Occipital lobe (tissue), 2 donors: Measurements from ENCODE around the gene OGT. TPM values are rescaled to one million over a fixed set of nuclear protein-coding genes. Genes with fewer than 3 reads are reported as not detected.
"Not testable (repeated sequence)": the region's sequence is repeated elsewhere in the genome, so short reads cannot be mapped to it uniquely, and the experiment has no call there.

Experiments
- DNase-seq: peaks from one replicate; lab custom pipeline; 2025; lab: John Stamatoyannopoulos, UW
- total RNA-seq: library from RNA; depleted of rRNA; stranded (reverse); fragments of >200 nt; gene quantifications from one replicate; pipeline ENCODE4 v1.2.3, GENCODE V29; 2014

Gene OGT
- total RNA-seq, 1 donor from 2014 or later: 248 TPM

DNA sequence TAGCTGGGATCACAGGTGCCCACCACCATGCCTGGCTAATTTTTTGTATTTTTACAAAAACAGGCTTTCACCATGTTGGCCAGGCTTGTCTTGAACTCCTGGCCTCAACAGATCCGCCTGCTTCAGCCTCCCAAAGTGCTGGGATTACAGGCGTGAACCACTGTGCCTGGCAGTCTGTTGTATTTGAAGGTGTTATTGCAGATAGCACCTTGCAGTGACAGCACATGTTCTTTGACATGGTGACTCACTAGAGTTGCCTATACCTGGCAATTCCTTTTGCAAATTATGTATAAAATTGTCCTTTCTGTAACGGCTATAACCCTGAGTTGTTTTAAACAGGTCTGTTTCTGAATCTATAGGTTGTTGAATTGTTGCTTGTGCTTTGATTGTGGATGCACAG lies 7.9 kb downstream of the OGT start:
- no peak for DNase-seq

DNA sequence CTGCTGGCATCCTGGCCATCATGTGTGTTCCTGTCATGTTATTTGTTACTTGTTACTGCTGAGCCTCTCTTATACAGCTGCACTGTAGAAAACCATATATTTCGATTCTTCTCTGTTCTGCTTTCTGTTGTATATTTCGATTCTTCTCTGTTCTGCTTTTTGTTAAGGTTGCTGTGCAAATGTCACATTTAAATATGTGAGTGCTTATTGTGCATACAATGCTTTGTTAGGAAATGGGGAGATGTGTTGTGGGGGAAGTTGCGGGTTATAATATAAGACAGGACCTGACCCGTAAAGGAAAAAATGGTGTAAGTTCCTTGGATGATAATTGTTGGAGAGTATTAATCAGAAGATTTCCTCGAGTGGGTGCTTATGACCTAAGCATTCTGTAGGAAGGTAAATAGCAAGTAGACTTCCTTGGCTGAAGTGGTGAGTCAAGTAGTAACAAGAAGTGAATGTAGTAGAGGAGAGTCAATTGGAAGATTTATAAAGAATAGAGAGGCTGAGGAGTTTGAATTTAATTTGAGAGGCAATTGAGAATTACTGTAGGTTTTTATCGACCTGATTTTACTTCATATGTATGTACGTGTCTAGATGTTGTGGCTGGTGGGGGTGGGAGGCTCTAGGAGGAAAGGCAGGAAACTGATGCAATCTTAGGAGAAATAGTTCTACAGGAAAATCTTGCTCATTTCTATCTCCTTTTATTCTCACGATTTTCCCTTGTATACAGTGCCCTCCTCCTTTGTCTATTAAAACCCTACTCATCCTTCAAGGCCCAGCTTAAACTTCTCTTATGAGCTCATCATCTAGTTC lies 8.5 kb downstream of the OGT start:
- DNase-seq: no peak

DNA sequence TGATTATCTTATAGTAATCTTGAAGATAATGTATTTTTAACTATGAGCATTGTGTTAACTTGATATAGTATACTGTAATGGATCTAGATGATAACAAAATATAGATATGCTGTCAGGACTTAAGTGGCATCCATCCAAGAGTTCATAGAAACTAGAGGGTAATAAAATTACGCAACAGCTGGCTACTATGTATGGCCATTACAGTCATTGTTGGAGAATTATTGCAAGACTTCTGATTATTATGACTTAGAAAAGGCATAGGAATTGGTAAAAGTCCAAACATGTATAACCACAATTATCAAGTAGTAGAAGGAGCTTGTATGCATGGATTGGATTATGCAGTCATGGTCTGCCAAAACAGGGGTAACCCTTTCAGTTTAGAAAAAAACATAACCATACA lies 9.5 kb downstream of the OGT start:
- no peak for DNase-seq

DNA sequence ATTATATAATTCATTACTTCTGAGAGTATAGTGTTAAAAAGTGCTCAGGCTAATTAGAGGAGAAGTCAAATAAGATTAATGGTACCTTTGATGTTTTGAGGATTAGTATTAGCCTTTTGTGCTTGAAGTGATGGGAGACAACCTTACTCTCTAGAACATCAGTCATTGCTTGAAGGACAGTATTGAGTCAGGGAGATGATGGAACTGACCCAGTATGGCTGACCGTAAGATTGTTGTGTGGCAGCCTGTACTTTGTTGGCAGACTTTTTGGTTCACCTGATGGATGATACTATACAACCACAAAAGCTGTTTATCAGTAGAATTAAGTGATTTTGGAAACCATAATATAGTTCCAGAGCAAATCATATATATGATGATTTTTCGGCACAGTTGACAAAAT lies 9.9 kb downstream of the OGT start:
- DNase-seq: no peak

DNA sequence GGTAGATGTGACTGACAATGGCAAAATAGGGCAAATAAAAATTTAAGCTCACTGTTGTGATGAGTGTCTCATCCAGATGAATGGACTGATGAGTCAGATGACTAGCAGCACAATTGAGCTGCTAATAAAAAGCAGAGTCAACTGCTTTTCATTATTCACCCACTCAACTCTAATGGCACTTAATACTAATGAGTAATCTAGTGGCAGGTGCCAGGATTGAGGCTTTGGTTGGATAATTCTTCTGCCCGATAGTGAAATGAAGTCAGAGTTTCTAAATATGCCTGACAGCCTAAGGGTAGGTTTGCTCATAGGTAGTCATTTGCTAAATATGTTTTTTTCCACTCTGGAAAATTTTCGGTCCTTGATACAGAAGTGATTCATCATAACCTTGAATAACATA lies 10.4 kb downstream of the OGT start:
- no peak for DNase-seq

DNA sequence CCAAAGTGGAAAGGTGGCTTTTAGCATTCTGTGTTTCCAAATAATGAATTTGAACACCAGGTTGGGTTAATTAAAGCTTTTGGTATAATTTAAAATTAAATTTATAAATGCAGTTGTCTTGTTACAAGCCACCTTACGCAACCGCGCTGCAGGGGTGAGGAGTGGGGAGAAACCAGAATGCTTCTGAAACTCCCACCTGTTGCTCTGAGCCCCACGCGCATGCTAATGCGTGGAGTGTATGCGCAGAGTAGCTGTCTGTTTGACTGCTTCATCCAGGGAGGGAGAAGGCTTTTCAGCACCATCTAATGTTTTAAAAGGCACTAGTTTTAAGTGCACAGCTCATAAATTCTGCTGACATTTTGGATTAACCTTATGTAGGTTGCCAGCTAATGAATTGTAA lies 12.5 kb downstream of the OGT start:
- DNase-seq: no peak

DNA sequence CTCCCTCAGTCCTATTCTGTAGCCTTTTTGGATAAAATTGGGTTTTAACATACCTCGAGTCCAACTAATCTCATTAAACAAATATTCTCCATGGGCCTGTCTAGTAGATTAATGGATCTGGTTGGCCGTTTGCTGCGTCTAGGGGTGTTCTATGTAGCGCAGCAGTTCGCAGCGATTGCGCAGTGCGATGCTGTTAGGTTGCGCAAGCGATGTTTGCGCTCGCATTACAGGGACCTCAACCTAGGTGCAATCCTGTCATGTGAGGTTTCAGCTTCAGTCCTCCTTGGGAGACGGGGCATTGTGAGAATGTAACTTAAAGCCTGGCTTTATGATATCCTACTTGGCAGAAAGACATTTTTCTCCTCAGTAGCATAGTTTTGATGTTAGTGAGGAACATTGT lies 14.0 kb downstream of the OGT start:
- DNase-seq: no peak

DNA sequence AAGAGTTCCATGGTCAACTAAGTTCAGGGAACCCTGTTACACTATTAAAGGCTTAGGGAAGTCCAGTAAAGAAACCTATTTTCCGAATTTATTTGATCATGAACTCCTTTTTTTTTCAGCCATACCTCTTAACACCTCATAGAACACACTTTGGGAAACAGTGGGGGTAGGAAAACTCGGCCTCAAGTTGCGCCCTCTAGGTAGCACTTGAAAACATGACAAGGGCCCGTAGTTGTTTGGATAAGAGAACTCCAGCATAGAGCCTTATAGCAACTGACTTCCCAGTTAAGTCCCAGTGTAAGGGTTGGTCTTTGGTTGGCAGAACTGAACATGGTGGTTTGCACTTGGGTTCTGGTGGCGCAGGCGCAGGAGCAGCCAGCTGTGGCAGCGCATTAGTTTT lies 14.4 kb downstream of the OGT start:
- no peak for DNase-seq

DNA sequence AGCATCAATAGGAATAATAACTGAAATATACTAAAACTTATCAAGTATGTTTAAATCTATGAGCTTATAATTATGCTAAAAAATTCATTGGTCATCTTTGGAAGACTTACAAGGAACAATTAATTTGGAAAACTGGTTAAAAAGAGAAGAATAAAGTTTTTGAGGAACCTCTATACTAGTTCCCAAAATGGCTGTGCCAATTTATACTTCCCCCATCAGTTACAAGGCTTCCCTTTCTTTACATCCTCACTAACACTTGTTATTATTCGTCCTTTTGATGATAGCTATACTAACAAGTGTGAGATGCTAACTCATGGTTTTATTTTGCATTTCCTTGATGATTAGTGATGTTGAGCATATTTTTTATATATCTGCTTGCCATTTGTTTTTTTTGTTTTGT lies 17.1 kb downstream of the OGT start:
- no peak for DNase-seq

DNA sequence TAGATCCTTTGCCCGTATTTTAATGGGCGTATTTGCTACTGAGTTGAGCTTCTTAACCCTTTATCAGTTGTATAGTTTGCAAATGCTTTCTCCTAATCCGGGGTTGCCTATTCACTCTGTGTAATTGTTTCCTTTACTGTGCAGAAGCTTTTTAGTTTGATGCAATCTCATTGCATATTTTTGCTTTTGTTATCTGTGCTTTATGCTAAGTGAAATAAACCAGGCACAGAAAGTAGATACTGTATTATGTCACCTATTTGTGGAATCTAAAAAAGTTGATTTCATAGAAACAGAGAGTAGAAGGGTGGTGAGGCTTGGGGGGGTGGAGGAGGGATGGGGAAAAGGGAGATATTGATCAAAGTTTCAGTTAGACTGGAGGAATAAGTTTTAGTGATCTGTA lies 17.7 kb downstream of the OGT start:
- no peak for DNase-seq

DNA sequence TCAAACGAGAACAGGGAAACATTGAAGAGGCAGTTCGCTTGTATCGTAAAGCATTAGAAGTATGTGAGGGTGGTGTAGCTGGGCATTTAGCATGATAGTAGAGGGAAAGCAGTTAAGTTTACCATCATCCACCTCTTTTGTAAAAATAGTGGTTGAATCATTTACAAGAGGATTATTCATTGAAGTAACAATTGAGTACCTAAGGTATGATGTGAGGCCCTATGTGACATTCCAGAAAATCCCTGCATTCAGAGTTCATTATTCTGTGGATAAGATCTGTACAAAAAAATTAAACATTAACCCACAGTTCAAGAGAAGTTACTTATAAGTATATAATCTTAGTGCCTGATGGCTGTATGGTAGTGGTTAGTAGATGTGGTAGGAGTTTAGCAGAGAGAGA lies 23.1 kb downstream of the OGT start:
- no peak for DNase-seq

DNA sequence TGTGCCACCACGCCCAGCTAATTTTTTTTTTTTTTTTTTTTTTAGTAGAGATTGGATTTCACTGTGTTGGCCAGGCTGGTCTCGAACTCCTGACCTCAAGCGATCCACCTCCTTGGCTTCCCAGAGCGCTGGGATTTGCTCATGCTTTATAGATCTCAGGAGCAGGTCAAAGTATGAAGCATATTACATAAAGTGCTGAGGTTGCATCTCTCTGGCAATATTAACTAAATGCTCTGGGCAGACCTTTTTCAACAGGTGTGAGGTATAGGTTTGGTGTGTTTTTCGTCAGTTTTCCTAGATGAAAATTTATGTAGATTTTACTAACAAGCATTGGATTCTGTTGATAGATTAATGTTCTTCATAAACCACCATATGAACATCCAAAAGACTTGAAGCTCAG lies 26.0 kb downstream of the OGT start:
- DNase-seq: no peak

DNA sequence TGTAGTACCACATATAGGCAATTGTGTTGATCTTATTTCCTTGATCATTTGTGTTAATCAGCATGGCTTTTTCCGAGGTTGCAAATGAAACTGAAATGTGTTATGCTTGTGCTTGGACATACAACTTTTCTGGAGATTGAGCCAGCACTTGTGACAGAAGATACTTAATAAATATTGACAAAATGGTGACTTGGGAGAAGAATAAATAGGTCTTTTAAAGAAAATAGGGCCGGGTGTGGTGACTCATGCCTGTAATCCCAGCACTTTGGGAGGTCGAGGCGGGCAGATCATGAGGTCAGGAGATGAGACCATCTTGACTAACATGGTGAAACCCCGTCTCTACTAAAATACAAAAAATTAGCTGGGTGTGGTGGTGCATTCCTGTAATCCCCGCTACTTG lies 26.9 kb downstream of the OGT start:
- not testable (repeated sequence) for DNase-seq

DNA sequence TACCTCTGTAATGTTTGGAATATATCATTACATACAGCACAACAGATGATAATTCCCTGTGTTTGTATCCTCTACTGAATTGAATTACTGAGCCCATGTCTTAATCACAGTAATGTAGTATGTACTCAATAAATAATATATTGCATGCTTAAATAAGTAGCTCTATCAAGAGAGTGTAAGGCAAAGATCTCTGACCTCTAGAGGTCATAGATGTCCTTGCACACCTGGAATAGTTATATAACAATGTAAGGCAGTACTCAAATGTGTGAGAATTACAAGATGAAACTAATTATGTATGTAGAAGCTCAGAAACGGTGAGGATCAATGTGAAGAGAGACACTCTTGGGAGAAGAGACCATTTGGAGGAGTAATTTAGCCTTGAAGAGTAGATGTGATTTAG lies 31.0 kb downstream of the OGT start:
- DNase-seq: no peak

DNA sequence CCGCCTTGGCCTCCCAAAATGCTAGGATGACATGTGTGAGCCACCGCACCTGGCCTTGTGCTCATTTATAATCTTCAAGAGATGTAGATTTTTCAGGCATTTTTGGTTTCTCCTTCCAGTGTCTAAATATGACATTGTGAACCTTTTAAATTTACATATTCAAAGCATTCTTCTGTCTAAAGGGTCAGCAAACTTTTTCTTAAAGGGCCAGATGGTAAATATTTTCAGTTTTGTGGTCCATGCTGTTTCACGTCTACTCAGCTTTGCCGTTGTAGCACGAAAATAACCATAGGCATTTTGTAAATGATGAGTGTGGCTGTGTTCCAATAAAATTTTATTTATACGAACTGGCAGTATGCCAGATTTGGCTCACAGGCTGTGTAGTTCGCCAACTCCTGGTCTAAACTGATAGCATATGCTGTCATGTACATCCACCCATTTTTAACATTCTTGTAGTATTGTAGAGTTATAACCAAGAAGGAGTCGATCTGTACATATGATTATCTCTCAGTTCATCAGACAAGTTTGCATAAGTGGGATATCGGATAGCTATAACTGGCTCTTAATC lies 32.7 kb downstream of the OGT start:
- no peak for DNase-seq

DNA sequence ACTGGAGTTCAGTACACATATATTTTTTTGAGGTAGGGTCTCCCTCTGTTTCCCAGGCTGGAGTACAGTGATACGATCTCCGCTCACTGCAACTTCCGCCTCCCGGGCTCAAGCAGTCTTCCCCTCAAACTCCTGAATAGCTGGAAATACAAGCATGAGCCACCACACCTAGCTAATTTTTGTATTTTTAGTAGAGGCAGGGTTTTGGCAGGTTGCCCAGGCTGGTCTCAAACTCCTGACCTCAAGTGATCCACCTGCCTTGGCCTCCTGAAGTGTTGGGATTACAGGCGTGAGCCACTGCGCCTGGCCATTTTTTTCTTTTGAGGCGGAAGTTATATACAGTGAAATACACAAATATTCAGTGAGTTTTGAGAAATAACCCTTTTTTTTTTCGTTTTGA lies 38.5 kb downstream of the OGT start:
- DNase-seq: not testable (repeated sequence)

DNA sequence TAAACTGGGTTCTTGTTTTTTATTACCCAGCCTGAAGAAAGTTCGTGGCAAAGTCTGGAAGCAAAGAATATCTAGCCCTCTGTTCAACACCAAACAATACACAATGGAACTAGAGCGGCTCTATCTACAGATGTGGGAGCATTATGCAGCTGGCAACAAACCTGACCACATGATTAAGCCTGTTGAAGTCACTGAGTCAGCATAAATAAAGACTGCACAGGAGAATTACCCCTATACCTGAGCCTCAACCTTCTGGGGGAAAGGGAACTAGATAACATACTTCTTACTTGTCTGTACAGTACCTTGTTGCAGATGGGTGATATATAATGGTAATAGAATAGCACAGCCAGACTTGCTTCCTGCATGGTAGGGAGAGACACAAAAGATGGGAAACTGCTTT lies 40.7 kb downstream of the OGT start:
- no peak for DNase-seq

DNA sequence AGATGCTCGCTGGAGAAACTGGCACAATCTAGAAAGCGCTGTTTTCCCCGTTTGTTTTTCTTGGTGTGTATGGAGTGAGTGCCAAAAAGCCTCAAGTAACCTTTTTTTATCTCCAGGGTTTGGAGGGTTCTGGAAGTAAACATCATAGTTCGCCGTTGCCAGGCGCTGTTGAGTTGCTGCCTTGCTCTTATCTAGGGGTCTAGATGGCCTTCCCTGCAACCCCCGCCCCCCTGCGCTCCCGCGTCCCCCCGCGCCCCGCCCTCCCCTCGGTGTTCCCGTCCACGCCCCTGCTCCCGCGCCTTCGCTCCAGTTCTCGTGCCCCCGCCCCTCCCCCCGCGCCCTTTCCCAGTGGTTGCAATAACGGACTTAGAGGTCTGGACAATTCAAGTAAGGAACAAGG lies 44.8 kb downstream of the OGT start:
- DNase-seq: no peak

DNA sequence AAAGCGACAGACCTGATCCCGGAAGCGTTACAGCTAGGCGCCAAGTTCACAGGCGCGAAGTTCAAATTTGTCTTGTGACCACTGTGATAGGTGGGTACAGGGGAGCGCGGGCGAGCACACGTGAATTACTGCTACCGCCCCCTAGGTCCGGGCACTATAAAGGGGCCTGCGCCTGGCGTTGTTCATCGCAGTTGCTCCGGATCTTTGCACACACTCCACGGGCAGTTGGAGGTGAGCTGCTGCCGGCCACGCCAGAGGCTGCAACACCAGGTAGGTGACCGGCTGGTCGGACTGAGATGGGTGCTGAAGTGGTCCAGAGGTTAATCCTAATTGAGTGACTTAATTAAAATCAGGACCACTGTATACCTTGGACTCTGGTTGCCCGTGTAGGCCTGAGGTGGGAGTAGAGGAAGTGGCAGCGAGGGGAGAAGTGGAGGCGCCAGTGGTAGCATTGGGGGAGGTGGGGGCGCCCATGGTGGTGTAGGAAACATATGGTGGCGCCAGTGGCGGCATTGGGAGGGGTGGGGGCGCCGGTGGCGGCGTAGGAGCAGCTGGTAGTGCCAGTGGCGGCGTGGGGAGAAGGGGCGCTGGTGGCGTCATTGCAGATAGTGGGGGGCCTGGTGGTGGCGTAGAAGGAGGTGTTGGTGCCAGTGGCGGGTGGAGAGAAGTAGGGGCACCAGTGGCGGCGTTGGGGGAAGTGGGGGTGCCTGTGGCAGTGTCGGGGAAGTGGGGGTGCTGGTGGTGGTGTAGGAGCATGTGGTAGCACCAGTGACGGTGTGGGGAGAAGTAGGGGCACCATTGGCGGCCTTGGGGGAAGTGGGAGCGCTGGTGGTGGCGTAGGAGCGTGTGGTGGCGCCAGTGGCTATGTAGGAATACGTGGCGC lies 45.6 kb downstream of the OGT start, which contains the start of gene GCNA:
Gene GCNA (plus strand): TSS at position 185 of the 883 bp plus-strand sequence. CDS start 2,385 bp downstream, outside the sequence.
- DNase-seq: no peak

DNA sequence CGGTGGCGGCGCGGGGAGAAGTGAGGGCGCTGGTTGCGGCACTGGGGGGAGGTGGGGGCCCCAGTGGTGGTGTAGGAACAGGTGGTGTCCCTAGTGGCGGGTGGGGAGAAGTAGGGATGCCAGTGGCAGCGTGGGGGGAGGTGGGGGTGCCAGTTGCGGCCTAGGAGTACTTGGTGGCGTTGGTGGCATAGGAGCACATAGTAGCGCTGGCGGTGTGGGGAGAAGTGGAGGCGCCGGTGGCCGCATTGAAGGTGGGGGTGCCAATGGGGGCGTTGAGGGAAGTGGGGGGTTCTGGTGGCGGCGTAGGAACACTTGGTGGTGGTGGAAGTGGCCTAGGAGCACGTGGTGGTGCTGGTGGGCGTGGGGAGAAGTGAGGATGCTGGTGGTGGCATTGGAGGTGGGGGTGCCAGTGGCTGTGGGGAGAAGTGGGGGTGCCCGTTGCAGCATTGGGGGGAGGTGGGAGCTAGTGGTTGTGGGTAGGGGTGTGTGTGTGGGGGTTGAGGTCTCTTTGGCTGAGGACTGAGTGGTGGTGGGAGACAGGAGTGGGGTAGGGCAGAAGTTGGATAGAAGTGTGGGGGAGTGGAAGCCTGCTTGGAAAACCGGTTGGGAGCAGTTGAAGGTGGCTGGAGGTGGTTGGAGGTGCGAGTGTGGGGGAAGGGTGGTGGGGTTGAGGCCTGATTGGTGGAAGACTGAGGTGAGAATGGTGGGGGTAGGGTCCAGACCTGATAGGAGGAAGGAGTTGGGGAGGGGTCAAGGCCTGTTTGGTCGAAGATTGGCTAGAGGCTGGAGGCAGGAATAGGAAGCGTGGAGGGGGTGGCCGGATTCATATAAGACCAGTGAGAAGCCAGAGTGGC lies 46.5 kb downstream of the OGT start:
- no peak for DNase-seq

DNA sequence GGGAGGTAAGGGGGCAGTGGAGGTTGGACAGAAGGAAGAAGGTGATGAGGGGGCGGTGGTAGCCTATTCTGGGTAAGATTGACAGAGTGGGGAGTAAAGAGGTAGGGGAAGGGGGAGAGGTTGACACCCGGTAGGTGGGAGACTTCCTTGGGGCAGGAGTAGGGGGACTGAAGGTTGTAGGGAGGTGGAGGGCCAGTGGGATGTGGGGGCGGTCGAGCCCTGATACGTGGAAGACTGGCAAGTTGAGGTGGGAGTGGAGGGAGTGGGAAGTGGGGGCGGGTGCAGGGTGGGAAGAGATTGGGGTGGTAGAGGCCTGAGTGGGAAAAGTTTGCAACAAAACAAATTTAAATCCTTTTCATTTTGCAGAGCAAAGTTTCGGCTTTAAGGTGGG lies 47.1 kb downstream of the OGT start:
- DNase-seq: no peak
